SK-N-SH treated with all-trans-retinoic acid at 6 μM for 48 hours (cell line): ENCODE measurements around the gene SLC18A2.

Source experiments
- RARB ChIP-seq: fragments of 250-450 bp; sonication (Bioruptor Pico); IDR thresholded peaks from 2 replicates; pipeline ENCODE4 v1.8.0; 2021; ENCODE audit warnings: mild to moderate bottlenecking, moderate library complexity
- ZFP3 ChIP-seq: fragments of 250-450 bp; sonication (Bioruptor Pico); IDR thresholded peaks from 2 replicates; pipeline ENCODE4 v1.5.0; 2020; ENCODE audit warnings: mild to moderate bottlenecking, moderate library complexity
- TF ChIP-seq, protein P1 (sequence below): fragments of 250-450 bp; sonication (Bioruptor Pico); IDR thresholded peaks from 2 replicates; pipeline ENCODE4 v1.5.1; 2020; ENCODE audit warnings: low read depth, mild to moderate bottlenecking, moderate library complexity

GRCh38 chr10:117312430-117312829 is 71.5 kb downstream of the SLC18A2 start:
- TF ChIP-seq, protein P1, sequence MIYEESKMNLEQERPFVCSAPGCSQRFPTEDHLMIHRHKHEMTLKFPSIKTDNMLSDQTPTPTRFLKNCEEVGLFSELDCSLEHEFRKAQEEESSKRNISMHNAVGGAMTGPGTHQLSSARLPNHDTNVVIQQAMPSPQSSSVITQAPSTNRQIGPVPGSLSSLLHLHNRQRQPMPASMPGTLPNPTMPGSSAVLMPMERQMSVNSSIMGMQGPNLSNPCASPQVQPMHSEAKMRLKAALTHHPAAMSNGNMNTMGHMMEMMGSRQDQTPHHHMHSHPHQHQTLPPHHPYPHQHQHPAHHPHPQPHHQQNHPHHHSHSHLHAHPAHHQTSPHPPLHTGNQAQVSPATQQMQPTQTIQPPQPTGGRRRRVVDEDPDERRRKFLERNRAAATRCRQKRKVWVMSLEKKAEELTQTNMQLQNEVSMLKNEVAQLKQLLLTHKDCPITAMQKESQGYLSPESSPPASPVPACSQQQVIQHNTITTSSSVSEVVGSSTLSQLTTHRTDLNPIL: no peak
- TF ChIP-seq RARB (no peak), ZFP3 (CRISPR knock-in tag) (no peak)
